Left renal pelvis (tissue), 4 donors: Measurements from ENCODE around the gene LRRC25. TPM values are rescaled to one million over a fixed set of nuclear protein-coding genes. Genes with fewer than 3 reads are reported as not detected.
"Not testable (repeated sequence)": the region's sequence is repeated elsewhere in the genome, so short reads cannot be mapped to it uniquely, and the experiment has no call there.

Experiments used
- DNase-seq, 4 donors: peaks; one replicate each; pipeline ENCODE4 v3.0.0-alpha.2; 2013; ENCODE audit warnings: low read depth in 4 of 4, low spot score in 3 of 4
- polyA plus RNA-seq, 4 donors: library from polyadenylated mRNA; unstranded; fragments of 120-200 nt; gene quantifications; one replicate each; pipeline ENCODE4 v1.2.1, GENCODE V29; 2013; ENCODE audit not compliant: insufficient read length in 4 of 4

Gene LRRC25
- polyA plus RNA-seq, 4 donors = 0.78 to 1.6 (median 1.1) TPM

DNA sequence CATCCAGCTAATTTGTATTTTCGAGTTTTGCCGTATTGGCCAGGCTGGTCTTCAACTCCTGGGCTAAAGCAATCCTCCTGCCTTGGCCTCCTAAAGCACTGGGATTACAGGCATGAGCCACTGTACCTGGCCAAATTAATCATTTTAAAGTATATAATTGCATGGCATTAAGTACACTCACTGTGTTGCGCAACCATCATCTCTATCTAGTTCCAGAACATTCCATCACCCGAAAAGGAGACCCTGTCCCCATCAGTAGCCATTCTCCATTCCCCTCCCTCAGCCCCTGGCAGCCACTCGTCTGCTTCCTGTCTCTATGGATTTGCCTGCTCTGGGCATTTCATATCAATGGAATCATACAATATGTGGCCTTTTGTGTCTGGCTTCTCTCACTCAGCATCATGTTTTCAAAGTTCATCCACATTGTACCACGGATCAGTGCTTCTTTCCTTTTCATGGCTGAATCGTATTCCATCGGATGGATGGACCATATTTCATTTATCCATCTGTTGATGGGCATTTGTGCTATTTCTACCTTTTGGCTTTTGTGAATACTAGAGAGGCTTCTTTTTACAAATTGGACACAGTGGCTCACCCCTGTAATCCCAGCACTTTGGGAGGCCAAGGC lies 43.9 kb downstream of the LRRC25 start:
- DNase-seq = no peak

DNA sequence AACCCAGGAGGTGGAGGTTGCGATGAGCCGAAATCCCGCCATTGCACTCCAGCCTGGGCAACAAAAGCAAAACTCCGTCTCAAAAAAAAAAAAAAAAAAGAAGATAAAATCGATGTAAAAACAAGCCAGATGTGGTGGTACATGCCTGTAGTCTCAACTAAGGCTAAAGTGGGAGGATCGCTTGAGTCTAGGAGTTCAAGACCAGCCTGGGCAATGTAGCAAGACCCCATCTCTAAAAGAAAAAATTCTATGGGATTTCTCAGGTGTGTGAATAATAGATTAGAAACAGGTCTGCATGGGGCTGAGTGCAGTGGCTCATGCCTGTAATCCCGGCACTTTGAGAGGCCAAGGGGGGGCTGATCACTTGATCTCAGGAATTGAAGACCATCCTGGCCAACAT lies 45.9 kb downstream of the LRRC25 start:
- DNase-seq = no peak

DNA sequence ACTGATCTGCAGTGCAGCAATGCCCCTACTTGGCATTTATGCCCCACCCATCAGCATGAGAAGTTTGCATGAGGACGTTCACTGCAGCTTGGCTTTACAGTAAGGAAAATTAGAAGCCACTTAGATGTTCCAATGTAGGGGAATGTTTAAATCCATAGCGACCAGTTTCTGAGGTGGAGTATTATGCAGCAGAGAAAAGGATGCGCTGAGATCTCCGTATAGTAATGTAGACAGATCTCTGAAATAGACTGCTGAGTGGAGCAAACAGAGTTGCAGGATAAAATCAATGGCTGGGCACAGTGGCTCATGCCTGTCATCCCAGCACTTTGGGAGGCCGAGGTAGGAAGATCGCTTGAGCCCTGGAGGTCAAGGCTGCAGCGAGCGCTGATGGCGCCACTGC lies 46.9 kb downstream of the LRRC25 start:
- no peak for DNase-seq

DNA sequence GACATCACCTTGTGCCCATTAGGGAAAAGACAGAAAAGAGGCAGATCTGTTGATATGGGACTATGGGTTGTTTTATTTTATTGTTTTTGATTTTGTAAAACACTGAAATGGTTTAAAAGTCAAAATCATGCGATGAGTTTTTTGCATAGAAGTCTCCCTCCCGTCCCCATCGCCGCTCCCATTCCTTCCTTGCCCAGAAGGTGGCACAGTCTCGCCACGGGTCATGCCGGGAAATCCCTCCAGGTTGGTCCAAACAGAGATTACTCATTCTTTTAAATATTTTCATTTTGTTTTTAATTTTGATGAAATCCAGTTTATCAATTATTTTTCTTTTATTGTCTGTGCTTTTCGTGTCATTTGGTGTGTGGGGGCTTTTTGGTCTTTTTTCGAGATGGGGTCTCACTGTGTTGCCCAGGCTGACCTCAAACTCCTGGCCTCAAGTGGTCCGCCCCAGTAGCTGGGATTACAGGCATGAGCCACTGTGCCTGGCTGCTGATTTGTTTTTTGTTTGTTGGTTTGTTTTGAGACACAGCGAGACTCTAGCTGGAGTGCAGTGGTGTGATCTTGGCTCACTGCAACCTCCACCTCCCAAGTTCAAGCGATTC lies 47.8 kb downstream of the LRRC25 start:
- no peak for DNase-seq

DNA sequence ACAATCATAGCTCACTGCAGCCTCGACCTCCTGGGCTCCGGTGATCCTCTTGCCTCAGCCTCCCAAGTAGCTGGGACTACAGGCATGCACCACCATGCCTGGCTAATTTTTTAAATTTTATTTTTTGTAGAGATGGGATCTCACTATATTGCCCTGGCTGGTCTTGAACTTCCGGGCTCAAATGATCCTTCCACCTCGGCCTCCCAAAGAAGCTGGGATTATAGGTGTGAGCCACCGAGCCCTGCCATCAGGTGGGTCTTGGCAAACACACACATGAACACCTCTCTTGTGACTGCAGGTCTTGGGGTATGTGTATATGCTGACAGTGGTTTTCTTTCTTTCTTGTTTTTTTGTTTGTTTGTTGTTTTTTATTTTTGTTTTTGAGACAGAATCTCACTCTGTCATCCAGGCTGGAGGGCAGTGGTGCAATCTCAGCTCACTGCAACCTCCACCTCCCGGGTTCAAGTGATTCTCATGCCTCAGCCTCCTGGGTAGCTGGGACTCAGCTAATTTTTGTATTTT lies 48.5 kb downstream of the LRRC25 start:
- DNase-seq = not testable (repeated sequence)

DNA sequence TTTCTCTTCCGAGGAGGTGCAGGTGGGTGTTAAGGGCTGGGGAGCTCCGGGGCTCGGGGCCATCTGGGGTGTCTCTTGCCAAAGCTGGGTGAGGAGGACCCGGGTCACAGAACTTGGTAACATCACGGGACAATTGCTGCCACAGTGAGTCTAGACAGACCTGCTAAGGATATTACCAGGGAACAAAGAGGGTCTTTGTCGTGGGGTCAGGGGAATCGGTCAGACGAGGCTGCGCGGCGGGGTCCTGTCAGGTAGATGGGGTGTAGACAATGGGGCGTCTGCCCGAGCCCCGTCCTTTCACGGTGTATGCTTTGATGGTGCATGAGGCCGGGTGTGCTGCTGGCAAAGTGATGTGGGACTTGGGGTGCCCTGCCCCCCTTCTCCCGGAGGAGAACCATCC lies 49.3 kb downstream of the LRRC25 start:
- no peak for DNase-seq

DNA sequence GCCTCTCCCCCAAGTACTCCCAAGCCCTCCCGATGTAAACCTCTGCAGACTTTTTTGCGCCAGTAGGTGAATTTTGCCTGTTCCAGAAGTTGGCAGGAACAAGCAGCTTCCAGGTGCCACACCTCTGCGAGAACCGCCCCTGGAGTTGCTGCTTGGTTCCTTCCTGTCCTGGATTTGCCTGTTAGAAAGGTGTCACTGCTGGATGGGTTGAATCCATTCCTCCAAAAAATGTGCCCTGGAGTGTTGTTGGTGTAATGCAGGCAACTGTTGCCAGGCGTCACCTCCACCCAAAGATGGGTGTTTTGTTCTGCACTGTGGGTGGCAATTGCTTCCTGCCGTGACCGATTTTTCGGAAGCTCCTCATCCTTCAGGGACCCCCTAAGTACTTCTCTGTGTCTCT lies 51.3 kb downstream of the LRRC25 start:
- DNase-seq = no peak

DNA sequence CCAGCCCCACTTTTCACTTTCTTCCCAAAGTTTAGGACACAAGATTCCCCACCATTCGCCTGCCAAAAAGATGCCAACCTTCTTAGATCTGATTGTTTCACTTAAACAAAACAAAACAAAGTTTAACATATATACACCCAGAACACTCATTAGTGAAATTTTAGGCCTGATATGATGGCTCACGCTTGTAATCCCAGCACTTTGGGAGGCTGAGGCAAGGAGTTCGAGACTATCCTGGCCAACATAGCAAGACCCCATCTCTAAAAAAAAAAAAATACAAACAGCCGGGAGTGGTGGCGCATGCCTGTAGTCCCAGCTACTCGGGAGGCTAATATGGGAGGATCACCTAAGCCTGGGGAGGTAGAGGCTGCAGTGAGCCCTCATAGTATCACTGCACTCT lies 52.1 kb downstream of the LRRC25 start:
- DNase-seq = no peak

DNA sequence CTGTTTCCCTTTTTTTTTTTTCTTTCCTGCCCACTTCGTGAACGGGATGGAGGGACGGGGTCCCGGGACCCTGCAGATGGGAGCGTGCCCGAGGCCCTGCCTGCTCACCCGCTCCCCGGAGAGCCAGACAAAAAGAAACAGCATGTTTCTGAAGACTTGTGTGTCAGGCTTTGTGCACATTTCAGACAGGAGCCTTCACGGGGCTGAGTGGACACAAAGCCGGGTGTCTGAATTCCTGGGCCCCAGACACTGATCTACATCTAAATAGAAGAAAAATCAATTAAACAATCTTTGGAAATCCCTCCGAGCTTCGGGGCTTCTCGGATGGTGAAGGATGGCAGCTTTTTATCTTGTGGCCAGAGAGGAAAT lies 52.9 kb downstream of the LRRC25 start:
- DNase-seq = no peak

DNA sequence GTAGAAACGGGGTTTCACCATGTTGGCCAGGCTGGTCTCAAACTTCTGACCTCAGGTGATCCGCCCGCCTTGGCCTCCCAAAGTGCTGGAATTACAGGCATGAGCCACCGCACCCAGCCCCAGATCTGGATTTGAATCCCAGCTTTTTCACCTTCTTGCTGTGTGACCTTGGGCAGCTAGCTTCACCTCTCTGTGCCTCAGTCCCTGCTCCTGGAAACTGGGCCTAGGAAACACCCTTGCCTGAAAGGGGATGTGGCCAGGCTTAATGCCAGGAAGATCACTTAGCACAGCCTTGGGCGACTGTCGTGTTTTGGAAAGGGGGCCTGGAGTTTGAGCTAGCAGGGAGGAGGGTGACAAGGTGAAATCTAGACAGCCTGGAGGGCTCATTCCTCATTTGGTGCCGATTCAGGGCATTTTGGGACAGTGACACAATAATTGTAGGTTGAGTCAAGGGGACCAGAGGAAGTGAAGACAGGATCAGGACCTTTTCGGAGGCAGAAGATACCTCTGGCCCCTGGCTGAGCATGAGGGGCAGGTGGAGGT lies 55.3 kb downstream of the LRRC25 start:
- DNase-seq = no peak

Other genes starting within 250 kb of the LRRC25 start
- 10 to 100 TPM; 23.8 to 33.9 (median 29.9) TPM for gene PIK3R2, start 244.5 kb downstream of the LRRC25 start, polyA plus RNA-seq
- gene IFI30, start 223.8 kb downstream of the LRRC25 start, polyA plus RNA-seq = 10 to 100 TPM in 3 of 4 donors, 1 to 10 TPM in 1; 5.6 to 18.0 (median 12.1) TPM
- gene MPV17L2, start 204.4 kb downstream of the LRRC25 start, polyA plus RNA-seq = 10 to 100 TPM in 1 of 4 donors, 1 to 10 TPM in 3; 5.3 to 11.2 (median 9.2) TPM
- 1 to 10 TPM; 4.6 to 5.3 (median 5.0) TPM for gene RAB3A, start 193.6 kb downstream of the LRRC25 start, polyA plus RNA-seq
- gene PDE4C, start 171.2 kb downstream of the LRRC25 start, polyA plus RNA-seq = 1 to 10 TPM in 1 of 4 donors, under 1 TPM in 3; 0.25 to 1.4 (median 0.68) TPM
- 10 to 100 TPM in 1 of 4 donors, 1 to 10 TPM in 3; 5.0 to 13.4 (median 6.7) TPM for gene IQCN, start 123.2 kb downstream of the LRRC25 start, polyA plus RNA-seq
- 100 to 1,000 TPM in 2 of 4 donors, 10 to 100 TPM in 2; 57.4 to 363 (median 84.8) TPM for gene JUND, start 116.0 kb downstream of the LRRC25 start, polyA plus RNA-seq
- 100 to 1,000 TPM in 1 of 4 donors, 10 to 100 TPM in 3; 58.7 to 105 (median 86.2) TPM for gene LSM4, start 74.5 kb downstream of the LRRC25 start, polyA plus RNA-seq
- 10 to 100 TPM; 15.5 to 26.2 (median 25.8) TPM for gene PGPEP1, start 57.0 kb downstream of the LRRC25 start, polyA plus RNA-seq
- 10 to 100 TPM in 2 of 4 donors, 1 to 10 TPM in 2; 1.1 to 23.7 (median 7.6) TPM for gene GDF15, start 11.5 kb downstream of the LRRC25 start, polyA plus RNA-seq
- 100 to 1,000 TPM in 1 of 4 donors, 10 to 100 TPM in 3; 68.0 to 128 (median 79.4) TPM for gene SSBP4, start 21.8 kb upstream of the LRRC25 start, polyA plus RNA-seq
- gene ISYNA1, start 40.5 kb upstream of the LRRC25 start, polyA plus RNA-seq = 100 to 1,000 TPM in 2 of 4 donors, 10 to 100 TPM in 2; 98.7 to 147 (median 103) TPM
- gene ELL, start 124.4 kb upstream of the LRRC25 start, polyA plus RNA-seq = 10 to 100 TPM in 1 of 4 donors, 1 to 10 TPM in 3; 7.8 to 12.0 (median 9.0) TPM
- gene FKBP8, start 146.0 kb upstream of the LRRC25 start, polyA plus RNA-seq = 100 to 1,000 TPM; 131 to 201 (median 173) TPM
- 10 to 100 TPM; 56.2 to 70.8 (median 62.6) TPM for gene KXD1, start 160.2 kb upstream of the LRRC25 start, polyA plus RNA-seq
- 100 to 1,000 TPM; 751 to 855 (median 786) TPM for gene UBA52, start 174.2 kb upstream of the LRRC25 start, polyA plus RNA-seq
- gene REX1BD, start 191.2 kb upstream of the LRRC25 start, polyA plus RNA-seq = 10 to 100 TPM; 17.4 to 50.8 (median 21.9) TPM
- 1 to 10 TPM; 3.0 to 7.5 (median 4.1) TPM for gene CRLF1, start 209.2 kb upstream of the LRRC25 start, polyA plus RNA-seq
- 10 to 100 TPM in 1 of 4 donors, 1 to 10 TPM in 3; 3.1 to 22.5 (median 3.8) TPM for gene TMEM59L, start 215.2 kb upstream of the LRRC25 start, polyA plus RNA-seq
- gene KLHL26, start 239.4 kb upstream of the LRRC25 start, polyA plus RNA-seq = 10 to 100 TPM in 1 of 4 donors, 1 to 10 TPM in 3; 5.1 to 10.3 (median 6.4) TPM